Kidney epithelial cell (primary cell): ENCODE measurements around the gene SH3BGRL3. TPM values are rescaled to one million over a fixed set of nuclear protein-coding genes. Genes with fewer than 3 reads are reported as not detected.

Experiments
- DNase-seq: peaks from one replicate; pipeline ENCODE4 v3.0.0-alpha.2; 2010; ENCODE audit warnings: low read depth
- H3K27me3 ChIP-seq: 2 replicates; pipeline ENCODE4 v1.6.0; 2011; ENCODE audit warnings: low read length; ENCODE audit not compliant: control insufficient read depth, insufficient read depth
- H3K36me3 ChIP-seq: 2 replicates; pipeline ENCODE4 v1.5.1; 2011; ENCODE audit warnings: low read length; ENCODE audit not compliant: control insufficient read depth, insufficient read depth
- H3K4me3 ChIP-seq: 2 replicates; pipeline ENCODE4 v1.5.1; 2011; ENCODE audit warnings: low read depth, mild to moderate bottlenecking, control low read depth, low read length
- CTCF ChIP-seq: IDR thresholded peaks from 2 replicates; pipeline ENCODE4 v1.5.1; 2011; ENCODE audit warnings: mild to moderate bottlenecking, moderate library complexity, low read length, control low read depth, inconsistent platforms; ENCODE audit not compliant: insufficient read depth, poor library complexity, severe bottlenecking
- total RNA-seq: library from RNA; depleted of rRNA; stranded (reverse); fragments of >200 nt; gene quantifications from 2 replicates; pipeline ENCODE4 v1.2.3, GENCODE V29; 2015

The SH3BGRL3 gene
- total RNA-seq, 1 donor from 2014 or later = 113 TPM

- TF ChIP-seq CTCF = no peak
- Histone ChIP-seq H3K27me3 (no peaks in the 10 kb centered on the region), H3K36me3 (no peaks in the 10 kb centered on the region), H3K4me3 (no peak overlapping the region)
- no peak for DNase-seq
Measured at GRCh38 chr1:26315874-26316850, 36.3 kb downstream of the SH3BGRL3 start.

- no peak for DNase-seq
- no peak for TF ChIP-seq CTCF
- Histone ChIP-seq H3K27me3 (no peaks in the 10 kb centered on the region), H3K4me3 (no peak overlapping the region), H3K36me3 (no peaks in the 10 kb centered on the region)
Measured at GRCh38 chr1:26317146-26317545, 37.3 kb downstream of the SH3BGRL3 start.

GRCh38 chr1:26317612-26318337, 37.9 kb downstream of the SH3BGRL3 start, which contains the start of gene CD52:
TSS of gene CD52 (plus strand) at chr1:26317958. CDS start at chr1:26318018, 60 bp downstream.
- no peak for DNase-seq
- no peak for TF ChIP-seq CTCF
- Histone ChIP-seq H3K36me3 (no peaks in the 10 kb centered on the region), H3K4me3 (no peak within 1 kb of the TSS), H3K27me3 (no peaks in the 10 kb centered on the region)

- DNase-seq = no peak
- H3K27me3 ChIP-seq = no peaks in the 10 kb centered on the region
- no peak for TF ChIP-seq CTCF
- no peaks in the 10 kb centered on the region for H3K36me3 ChIP-seq
- H3K4me3 ChIP-seq = no peak overlapping the region
Measured at GRCh38 chr1:26318338-26319064, 38.6 kb downstream of the SH3BGRL3 start.

- no peak for DNase-seq
- H3K27me3 ChIP-seq = no peaks in the 10 kb centered on the region
- H3K4me3 ChIP-seq = no peak overlapping the region
- H3K36me3 ChIP-seq = no peaks in the 10 kb centered on the region
- TF ChIP-seq CTCF = no peak
Measured at GRCh38 chr1:26320896-26321295, 41.0 kb downstream of the SH3BGRL3 start.
